Choroid plexus epithelial cell (primary cell): ENCODE results near the gene NR2F6.
"Not testable (repeated sequence)": the region's sequence is repeated elsewhere in the genome, so short reads cannot be mapped to it uniquely, and the experiment has no call there.

Experiments used
- DNase-seq: peaks from one replicate; pipeline ENCODE4 v3.0.0-alpha.2; 2010; ENCODE audit warnings: low read depth
- H3K4me3 ChIP-seq: 2 replicates; pipeline ENCODE4 v1.5.1; 2011; ENCODE audit warnings: low read depth, mild to moderate bottlenecking, control low read depth, low read length, moderate library complexity
- TF ChIP-seq, protein P1 (sequence below): conservative IDR thresholded peaks from 2 replicates; pipeline ENCODE4 v1.5.1; 2011; ENCODE audit warnings: low read depth, mild to moderate bottlenecking, control low read depth, inconsistent platforms, low read length, moderate library complexity

Gene NR2F6

DNA sequence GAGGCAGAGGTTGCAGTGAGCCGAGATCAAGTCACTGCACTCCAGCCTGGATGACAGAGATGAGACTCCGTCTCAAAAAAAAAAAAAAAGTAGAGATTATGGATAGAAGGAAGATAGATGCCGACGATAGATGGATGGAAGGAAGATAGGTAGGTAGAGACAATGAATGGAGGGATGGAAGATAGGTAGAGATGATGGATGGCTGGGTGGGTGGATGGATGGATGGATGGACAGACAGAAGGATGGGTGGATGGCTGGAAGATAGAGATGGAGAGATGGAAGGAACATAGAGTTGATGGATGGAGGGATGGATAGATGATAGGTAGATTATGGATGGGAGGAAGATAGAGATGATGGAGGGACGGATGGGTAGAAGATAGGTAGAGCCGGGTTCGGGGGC lies 49.1 kb downstream of the NR2F6 start:
- no peak for DNase-seq
- TF ChIP-seq, protein P1, sequence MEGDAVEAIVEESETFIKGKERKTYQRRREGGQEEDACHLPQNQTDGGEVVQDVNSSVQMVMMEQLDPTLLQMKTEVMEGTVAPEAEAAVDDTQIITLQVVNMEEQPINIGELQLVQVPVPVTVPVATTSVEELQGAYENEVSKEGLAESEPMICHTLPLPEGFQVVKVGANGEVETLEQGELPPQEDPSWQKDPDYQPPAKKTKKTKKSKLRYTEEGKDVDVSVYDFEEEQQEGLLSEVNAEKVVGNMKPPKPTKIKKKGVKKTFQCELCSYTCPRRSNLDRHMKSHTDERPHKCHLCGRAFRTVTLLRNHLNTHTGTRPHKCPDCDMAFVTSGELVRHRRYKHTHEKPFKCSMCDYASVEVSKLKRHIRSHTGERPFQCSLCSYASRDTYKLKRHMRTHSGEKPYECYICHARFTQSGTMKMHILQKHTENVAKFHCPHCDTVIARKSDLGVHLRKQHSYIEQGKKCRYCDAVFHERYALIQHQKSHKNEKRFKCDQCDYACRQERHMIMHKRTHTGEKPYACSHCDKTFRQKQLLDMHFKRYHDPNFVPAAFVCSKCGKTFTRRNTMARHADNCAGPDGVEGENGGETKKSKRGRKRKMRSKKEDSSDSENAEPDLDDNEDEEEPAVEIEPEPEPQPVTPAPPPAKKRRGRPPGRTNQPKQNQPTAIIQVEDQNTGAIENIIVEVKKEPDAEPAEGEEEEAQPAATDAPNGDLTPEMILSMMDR = no peak
- no peak overlapping the region for H3K4me3 ChIP-seq

DNA sequence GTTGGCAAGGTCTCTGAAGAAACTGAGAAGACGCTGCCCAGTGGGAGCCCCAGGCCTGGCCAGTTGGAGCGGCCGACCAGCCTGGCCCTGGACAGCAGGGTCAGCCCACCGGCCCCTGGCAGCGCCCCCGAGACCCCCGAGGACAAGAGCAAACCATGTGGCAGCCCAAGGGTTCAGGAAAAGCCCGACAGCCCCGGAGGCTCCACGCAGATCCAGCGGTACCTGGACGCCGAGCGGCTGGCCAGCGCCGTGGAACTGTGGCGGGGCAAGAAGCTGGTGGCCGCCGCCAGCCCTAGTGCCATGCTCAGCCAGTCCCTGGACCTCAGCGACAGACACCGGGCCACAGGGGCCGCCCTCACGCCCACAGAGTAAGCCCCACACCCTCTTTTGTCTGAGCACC lies 50.6 kb downstream of the NR2F6 start:
- H3K4me3 ChIP-seq = no peak overlapping the region
- TF ChIP-seq, protein P1 = no peak
- no peak for DNase-seq

DNA sequence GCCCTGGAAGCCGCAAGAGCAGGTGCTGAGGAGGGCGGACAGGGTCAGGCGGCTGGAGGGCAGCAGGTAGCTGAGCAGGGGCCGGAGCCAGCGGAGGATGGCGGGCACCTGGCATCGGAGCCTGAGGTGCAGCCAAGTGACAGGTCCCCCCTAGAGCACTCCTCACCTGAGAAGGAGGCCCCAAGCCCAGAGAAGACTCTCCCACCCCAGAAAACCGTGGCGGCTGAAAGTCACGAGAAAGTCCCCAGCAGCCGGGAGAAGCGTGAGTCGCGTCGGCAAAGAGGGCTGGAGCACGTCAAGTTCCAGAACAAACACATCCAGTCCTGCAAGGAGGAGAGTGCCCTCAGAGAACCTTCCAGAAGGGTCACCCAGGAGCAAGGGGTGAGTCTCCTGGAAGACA lies 51.1 kb downstream of the NR2F6 start:
- no peak for DNase-seq
- TF ChIP-seq, protein P1 = no peak

DNA sequence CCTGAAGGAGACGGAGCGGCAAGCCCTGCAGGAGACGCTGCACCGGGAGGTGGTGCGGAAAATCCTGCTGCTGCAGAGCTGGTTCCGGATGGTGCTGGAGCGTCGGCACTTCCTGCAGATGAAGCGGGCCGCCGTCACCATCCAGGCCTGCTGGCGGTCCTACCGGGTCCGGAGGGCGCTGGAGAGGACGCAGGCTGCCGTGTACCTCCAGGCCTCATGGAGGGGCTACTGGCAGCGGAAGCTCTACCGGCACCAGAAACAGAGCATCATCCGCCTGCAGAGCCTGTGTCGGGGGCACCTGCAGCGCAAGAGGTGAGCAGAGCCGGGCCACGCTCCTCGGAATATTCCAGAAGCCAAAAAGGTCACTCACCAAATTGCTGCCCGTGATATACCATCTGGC lies 53.0 kb downstream of the NR2F6 start:
- TF ChIP-seq, protein P1 = no peak
- no peak overlapping the region for H3K4me3 ChIP-seq
- DNase-seq = no peak

More for the DNA sequence above, 51.1 kb downstream of the NR2F6 start:
- no peak overlapping the region for H3K4me3 ChIP-seq

DNA sequence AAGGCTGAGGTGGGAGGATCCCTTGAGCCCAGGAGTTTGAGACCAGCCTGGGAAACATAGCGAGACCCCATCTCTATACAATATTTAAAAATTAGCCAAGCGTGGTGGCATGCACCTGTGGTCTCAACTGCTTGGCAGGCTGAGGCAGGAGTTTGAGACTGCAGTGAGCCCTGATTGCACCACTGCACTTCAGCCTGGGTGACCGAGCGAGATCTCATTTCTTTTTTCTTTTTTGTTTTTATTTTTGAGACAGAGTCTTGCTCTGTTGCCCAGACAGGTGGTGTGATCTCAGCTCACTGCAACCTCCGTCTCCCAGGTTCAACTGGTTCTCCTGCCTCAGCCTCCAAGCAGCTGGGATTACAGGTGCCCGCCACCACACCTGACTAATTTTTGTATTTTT lies 54.0 kb downstream of the NR2F6 start:
- not testable (repeated sequence) for DNase-seq, H3K4me3 ChIP-seq

DNA sequence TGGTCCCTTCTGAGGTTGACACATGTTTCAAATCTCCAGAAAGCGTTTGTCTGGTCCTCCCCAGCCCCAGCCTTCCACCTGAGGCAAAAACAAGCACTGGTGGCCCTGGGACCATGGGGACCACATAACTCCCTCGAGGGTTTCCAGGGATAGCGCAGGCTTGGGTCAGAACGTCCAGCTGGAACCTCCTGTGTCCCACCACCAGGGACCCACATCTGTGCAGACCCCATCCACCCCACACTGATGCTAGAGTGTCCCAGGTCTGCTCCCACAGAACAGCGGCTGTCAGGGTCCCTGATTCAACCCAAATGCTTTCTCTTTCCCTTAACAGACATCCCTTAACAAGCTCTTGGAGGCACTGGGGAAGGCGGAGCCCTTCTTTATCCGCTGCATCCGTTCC lies 60.1 kb downstream of the NR2F6 start:
- TF ChIP-seq, protein P1 = no peak
- no peak for DNase-seq
- no peak overlapping the region for H3K4me3 ChIP-seq

DNA sequence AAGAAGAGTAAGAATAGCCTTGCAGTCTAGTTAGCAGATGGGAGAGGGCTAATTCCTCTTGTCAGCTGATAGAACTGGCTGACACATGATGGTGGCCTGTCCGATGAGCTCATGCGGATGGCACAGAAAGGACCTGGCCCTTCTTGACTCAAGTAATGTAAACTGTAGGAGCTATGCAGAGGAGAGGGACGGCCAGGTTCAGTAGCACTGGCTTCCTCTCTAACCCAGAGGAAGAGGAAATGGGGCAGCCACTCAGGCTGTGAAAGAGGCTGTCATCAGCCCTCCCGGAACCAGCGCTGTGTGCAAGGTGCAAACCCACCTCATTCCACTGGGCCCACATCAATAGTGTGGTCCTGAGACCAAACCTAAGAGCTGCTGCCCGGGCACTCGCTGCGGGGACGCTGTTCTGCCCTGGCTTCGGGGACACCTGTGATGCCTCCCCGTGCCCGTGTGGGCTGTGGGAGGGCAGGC lies 61.3 kb downstream of the NR2F6 start:
- no peak for DNase-seq
- TF ChIP-seq, protein P1 = no peak
- no peak overlapping the region for H3K4me3 ChIP-seq
